Ammon's horn (tissue), 1 donor: ENCODE measurements around the gene PCIF1.

Source experiments
- DNase-seq: peaks from one replicate; pipeline ENCODE4 v3.0.0-alpha.2; 2016; ENCODE audit warnings: low spot score

Gene PCIF1

DNA sequence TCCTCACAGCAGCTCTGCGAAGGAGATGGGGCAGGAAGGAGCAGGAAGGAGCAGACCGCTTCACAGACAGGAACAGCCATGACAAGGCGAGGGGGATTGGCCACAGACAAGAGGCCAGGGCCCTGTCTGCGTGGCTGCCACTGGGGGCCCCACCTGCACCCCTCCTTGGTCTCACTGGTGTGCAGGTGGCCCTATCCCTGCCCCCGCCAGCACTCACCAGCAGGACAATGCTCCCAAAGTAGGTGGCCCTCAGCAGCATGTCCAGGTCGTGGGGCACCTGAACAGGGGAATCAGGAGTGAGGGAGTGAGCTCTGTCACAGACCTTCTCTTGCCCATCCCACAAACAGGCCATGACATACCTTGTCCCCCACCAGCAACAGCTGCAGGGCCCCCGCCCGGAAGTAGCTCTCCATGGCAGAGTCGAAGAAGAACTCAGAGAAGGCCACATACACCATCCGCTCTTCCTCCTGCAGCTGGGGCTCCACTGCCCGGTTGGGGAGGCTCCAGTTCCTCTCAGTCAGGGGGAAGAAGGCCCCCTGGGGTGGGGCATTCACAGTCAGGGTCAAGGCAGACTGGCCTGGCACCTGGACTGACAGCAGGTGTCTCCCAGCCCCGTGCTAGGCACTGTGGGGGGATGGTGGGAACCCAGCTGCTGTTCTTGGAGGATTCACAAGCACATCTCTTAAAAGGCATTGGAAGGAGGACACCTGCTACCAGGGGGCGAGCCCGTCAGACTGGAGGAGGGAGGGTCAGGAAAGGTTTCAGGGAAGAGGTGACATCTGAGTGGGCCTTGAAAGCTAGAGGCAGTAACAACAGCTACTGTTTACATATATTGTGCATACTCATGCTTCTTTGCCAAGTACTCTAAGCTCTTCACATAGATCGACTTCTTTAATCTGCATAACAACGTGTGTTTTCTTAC, 29.6 kb upstream of the PCIF1 start:
- no peak for DNase-seq

DNA sequence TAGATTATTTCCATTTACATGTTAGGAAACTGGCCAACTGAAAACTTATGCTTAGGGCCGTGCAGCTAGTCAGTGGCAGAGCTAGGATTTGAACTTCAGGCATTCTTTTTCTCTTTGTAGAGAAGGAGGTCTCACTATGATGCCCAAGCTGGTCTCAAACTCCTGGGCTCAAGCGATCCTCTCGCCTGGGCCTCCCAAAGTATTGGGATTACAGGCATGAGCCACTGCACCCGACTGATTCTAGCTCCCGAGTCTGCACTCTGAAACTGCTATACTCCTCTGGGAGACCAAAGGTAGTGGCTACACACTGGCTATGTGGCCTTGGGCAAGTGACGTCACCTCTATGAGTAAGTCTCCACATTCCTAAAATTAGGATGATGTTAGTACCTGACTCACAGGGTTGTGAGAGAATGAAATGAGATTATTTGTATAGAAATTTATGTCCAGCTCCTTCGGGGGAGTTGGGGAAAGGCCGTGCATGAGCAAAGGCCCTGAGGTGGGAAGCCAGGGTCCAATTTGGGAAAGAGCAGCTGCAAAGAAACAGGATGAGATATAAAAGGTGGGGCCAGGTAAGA, 28.9 kb upstream of the PCIF1 start:
- DNase-seq, result no peak

GRCh38 chr20:45907219-45907948, 27.1 kb upstream of the PCIF1 start:
- no peak for DNase-seq

DNA sequence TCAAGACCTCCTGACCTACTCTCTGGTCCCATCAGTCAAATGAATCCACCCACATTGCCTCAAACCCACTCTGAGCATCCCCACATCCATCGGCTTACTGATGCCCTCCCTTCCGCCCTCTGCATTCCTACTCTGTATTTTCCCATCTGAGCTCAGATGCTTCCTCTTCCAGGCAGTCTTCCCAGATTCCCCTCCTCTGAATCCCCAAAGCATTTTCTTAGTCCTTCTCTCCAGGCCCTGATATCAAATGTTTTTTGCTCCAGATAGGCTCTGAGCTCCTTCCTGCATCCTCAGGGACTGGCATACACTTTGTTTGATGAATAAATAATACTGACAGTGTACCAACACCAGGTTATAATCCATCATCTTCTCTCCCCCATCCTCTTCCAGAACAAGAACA, 26.4 kb upstream of the PCIF1 start:
- DNase-seq, result no peak

- DNase-seq, result no peak
Measured at GRCh38 chr20:45909336-45909808, 25.1 kb upstream of the PCIF1 start.

- no peak for DNase-seq
Measured at GRCh38 chr20:45909817-45910669, 24.4 kb upstream of the PCIF1 start.

DNA sequence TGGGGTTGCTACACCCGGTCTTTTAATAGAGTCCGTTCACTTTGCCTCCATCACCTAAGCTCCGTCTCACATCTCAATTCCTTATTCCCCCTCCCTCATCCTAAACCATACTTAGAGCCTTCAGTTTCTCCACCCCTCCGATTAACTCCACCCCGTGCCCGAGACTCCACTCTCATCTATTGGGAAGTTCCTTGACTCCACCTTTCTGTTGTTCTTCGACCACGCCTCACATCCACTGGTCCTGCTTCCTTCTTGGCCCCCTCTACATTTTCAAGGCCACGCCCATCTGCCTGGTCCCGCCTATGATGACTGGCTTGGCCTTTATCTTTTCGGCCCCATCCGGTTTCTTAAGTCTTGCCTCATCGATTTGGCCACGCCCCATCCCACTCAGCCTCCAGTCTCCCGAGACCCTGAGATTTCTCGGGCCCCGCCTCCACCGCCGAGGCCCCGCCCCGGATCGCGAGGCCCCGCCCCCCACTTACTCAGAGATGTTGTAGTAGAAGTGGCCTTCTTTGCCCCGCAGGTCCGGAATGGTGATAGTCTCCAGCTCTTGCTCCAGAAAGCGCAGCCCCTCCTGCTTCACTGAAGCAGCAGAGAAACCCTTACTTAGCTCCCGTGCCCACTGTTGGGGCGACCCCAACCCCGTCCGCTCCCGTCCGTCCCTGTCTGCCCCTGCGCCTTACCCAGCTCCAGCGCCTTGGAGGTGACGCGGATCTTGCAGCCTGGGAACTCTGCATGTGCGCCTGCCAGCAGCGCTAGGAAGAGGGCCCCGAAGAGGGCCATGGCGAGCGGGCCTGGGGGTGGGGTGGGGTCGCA, 23.6 kb upstream of the PCIF1 start:
- DNase-seq, result peak; percentile 94

DNA sequence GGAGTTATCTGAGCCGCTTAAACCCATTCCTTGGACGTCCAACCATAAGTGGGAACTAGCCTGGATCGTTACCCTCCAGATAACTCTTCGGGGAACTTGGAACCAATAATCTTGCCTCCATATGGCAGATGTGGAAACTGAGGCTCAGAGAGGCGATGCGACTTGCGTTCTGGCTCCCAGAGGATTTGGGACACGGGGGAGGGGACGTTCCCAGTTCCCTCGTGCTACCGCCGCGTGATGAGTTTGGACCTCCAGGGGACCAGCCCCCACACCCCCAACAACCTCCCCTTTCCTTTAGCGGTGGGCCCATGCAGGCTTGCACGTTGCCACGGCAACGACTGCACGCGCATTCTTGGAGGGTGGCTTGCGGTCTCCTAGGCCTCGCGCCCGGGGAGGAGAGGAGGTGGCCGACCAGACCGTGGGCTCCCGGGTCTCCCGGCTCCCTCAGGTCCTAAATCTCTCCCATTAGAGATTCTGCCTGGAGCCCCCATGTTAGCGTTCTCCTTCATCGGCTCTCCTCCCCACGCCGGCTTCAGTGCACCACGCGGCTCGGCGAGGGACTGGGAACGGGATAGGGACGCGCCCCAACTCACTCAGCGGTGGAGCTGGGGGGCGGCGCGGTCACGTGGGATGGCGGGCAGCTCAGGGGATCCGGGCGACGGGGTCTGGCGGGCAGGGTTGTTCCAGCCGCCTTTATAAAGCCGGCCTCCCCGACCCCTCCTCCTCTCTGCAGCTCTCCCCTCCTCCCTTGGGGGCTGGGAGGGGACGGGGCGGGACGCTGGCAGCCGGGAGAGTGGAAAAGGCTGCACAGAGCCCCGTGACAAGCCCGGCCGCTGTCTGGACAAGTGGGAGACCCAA, 22.8 kb upstream of the PCIF1 start, which contains the start of gene PLTP:
TSS of gene PLTP (minus strand) at position 670 of the 858 bp plus-strand sequence. CDS start 703 bp downstream, outside the sequence.
- DNase-seq, result peak; percentile 72

GRCh38 chr20:45912344-45912682, 22.2 kb upstream of the PCIF1 start:
- no peak for DNase-seq

- DNase-seq, result no peak
Measured at GRCh38 chr20:45913116-45913515, 21.4 kb upstream of the PCIF1 start.

DNA sequence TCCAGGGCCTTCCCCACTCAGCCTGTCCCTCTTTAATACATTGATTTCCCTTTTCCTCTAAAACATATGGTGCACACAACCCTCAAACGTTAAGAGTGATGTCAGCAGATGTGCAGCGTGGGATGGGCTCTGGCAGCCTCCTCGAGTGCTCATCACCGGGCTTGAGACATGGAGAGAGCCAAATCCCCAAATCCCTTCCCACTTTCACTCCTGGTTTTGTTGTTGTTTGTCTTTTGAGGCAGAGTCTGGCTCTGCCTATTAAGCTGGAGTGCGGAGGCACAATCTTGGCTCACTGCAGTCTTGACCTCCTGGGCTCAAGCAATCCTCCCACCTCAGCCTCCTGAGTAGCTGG, 16.7 kb upstream of the PCIF1 start:
- DNase-seq, result peak; percentile 53

DNA sequence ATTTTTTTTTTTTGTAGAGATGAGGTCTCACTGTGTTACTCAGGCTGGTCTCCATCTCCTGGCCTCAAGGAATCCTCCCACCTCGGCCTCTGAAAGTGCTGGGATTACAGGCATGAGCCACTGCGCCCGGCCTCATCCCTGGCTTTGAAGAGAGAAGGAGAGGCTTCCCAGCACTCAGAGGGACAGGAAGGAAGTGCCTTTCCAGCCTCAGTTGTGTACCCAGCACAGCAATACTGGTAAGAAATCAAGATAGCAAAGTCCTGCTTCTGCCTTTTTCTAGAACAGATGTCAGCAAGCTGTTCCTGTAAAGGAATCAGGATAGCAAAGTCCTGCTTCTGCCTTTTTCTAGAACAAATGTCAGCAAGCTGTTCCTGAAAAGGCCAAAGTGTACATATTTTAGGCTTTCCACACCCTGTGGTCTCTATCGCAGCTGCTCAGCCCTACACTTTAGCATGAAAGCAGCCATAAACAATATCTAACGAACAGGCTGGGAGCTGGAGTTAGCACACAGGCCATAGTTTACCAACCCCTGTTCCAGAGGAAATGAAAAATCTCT, 16.2 kb upstream of the PCIF1 start:
- no peak for DNase-seq

- DNase-seq, result no peak
Measured at GRCh38 chr20:45918779-45919537, 15.5 kb upstream of the PCIF1 start.

DNA sequence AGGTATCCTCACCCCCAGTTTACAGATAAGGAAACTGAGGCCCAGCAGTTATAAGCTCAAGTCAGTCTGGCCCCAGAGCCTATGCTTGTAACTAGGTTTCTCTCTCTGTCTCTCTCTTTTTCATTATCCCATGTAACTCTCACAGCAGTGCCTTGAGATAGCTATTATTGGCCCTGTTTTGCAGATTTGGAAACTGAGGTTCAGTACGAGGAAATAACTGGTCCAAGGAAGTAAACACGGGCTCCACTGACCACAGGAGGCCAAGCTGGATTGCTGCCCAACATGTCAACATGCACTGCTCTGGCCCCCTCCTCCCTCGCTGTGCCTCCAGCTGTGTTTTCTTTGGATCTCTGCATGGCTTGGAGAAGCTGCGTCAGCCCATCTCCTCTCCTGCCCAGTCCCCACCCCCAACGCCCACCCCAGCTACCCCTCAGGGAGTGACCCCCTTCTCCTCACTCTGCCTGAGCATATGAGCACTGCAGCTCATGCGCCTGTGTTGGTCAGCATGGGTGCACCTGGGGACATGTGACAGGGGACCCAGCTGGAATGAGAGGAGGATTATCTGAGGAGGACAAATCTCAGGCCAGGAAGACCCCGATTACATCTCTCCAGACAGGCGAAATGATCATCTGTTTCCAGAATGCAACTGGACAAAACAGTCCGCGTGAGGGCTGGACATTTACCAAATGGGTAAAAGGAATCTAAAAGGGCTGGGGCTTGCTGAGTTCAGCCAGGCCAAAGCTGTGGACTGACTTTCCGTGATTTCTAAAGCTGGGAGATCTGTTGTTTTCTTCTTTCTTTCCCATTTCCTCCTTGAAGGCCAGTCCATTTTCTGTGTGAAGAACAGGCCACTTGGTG, 14.7 kb upstream of the PCIF1 start:
- DNase-seq, result no peak

- no peak for DNase-seq
Measured at GRCh38 chr20:45920462-45921336, 13.8 kb upstream of the PCIF1 start.

DNA sequence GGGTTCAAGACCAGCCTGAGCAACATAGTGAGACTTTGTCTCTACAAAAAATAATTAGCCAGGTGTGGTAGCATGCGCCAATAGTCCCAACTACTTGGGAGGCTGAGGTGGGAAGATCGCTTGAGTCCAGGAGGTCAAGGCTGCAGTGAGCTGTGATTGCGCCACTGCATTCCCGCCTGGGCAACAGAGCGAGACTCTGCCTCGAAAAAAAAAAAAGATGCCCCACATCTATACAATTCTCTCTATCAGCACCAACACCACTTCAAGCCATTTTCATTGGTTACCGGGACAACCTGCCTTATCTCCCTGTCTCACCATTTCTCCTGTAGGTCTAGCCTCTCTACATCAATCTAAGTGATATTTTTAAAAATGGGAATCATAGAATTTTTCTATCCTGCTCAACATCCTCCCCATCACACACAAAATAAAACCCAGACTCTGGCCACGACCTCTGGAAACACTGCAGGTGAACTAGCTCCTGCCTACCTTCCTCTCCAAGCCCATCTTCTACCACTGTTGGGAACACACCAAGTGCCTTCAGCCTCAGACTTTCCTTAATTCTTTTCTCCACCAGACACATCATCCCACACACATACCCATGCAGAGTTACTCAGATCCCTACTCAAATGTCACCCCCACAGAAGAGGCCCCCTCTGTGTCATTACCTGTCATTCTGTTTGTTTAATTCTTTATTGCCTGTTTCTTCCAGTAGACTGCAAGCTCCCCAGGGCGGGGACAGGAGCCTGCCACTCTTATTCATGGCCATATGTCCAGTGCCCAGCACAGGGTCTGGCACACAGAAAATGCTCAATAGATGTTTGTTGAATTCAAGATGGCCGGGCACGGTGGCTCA, 12.9 kb upstream of the PCIF1 start:
- no peak for DNase-seq
